HCT116 (cell line): ENCODE data around the gene CIP2A. TPM values are rescaled to one million over a fixed set of nuclear protein-coding genes. Genes with fewer than 3 reads are reported as not detected.

Experiments used
- ATAC-seq: fragments of 200-7000 bp; cut with Tn5 transposase; 2 replicates; pipeline ENCODE4 v1.9.1; 2020; ENCODE audit warnings: mild to moderate bottlenecking, moderate library complexity
- BruUV-seq: library from RNA; stranded (reverse); fragments of 400-500 nt; replicated peaks from 2 replicates; lab custom pipeline; 2021; lab: Mats Ljungman, UMichigan
- CTCF ChIA-PET: fragments of 300-600 bp; sonication (Branson Sonifier 250); formaldehyde crosslinking; loops from one replicate; lab custom pipeline; 2021; ENCODE audit warnings: antibody characterized with exemption; lab: Charles Lee
- POLR2A ChIA-PET: fragments of 300-600, 350-600 bp; sonication (Branson Sonifier 250); formaldehyde crosslinking; loops from one replicate; lab custom pipeline; 2021; ENCODE audit warnings: antibody characterized with exemption; lab: Charles Lee
- RAD21 ChIA-PET, 2 experiments: fragments of 300-600 bp; sonication (Branson Sonifier 250); formaldehyde crosslinking; loops; one replicate each; lab custom pipeline; 2023; ENCODE audit warnings: low total read pairs in 2 of 2; ENCODE audit not compliant: uncharacterized antibody in 2 of 2, unreplicated experiment in 2 of 2, low non-redundant PET in 1 of 2; lab: Charles Lee
- DNase-seq: peaks from one replicate; pipeline ENCODE4 v3.0.0-alpha.2; 2010; ENCODE audit warnings: low read depth, low spot score
- H2AFZ ChIP-seq: fragments of 200-600 bp; shearing (Covaris generic), sonication (generic); 2 replicates; pipeline ENCODE4 v1.6.1; 2017; ENCODE audit warnings: low read depth, mixed run types, mixed read lengths, antibody characterized with exemption, low read length; ENCODE audit not compliant: poor library complexity, severe bottlenecking
- H3K27ac ChIP-seq: 2 replicates; pipeline ENCODE4 v1.5.1; 2012; ENCODE audit warnings: low read depth, low read length
- H3K27me3 ChIP-seq: fragments of 200-600 bp; sonication (generic); 2 replicates; pipeline ENCODE4 v1.6.1; 2016; ENCODE audit warnings: mixed run types, low read length, mixed read lengths; ENCODE audit not compliant: insufficient read depth
- H3K36me3 ChIP-seq, 2 experiments: fragments of 200-500 bp in 1 of 2; fragments of 200-600 bp in 1 of 2; sonication (Bioruptor generic) in 1 of 2; sonication (generic) in 1 of 2; 2 replicates each; pipeline versions ENCODE4 v1.5.1 to v1.6.1; 2014 to 2016; ENCODE audit warnings: low read length in 2 of 2, inconsistent platforms in 1 of 2, mixed read lengths in 1 of 2, mixed run types in 1 of 2; ENCODE audit not compliant: insufficient read depth in 2 of 2, control insufficient read depth in 1 of 2
- H3K4me1 ChIP-seq, 2 experiments: fragments of 200-600 bp in 1 of 2; sonication (generic) in 1 of 2; 2 replicates each; pipeline versions ENCODE4 v1.5.1 to v1.6.1; 2012 to 2017; ENCODE audit warnings: low read length in 2 of 2, inconsistent platforms in 1 of 2, mild to moderate bottlenecking in 1 of 2, mixed read lengths in 1 of 2, mixed run types in 1 of 2, moderate library complexity in 1 of 2; ENCODE audit not compliant: insufficient read depth in 2 of 2, control insufficient read depth in 1 of 2
- H3K4me2 ChIP-seq: fragments of 200-600 bp; sonication (generic); 2 replicates; pipeline ENCODE4 v1.6.1; 2017; ENCODE audit warnings: mixed run types, low read length, mixed read lengths
- H3K4me3 ChIP-seq, 2 experiments: fragments of 200-600 bp in 1 of 2; sonication (generic) in 1 of 2; replicated peaks in 1 of 2; 2 replicates each; pipeline ENCODE4 v1.5.1; 2011 to 2016; ENCODE audit warnings: low read length in 2 of 2, control low read depth in 1 of 2, low read depth in 1 of 2, mild to moderate bottlenecking in 1 of 2, mixed read lengths in 1 of 2, mixed run types in 1 of 2
- H3K79me2 ChIP-seq: fragments of 200-600 bp; sonication (generic); 2 replicates; pipeline ENCODE4 v1.6.1; 2017; ENCODE audit warnings: mild to moderate bottlenecking, mixed run types, low read length, moderate library complexity, mixed read lengths; ENCODE audit not compliant: insufficient read depth
- H3K9ac ChIP-seq: fragments of 200-600 bp; sonication (generic); 2 replicates; pipeline ENCODE4 v1.6.1; 2016; ENCODE audit warnings: low read length, mixed read lengths
- H3K9me2 ChIP-seq: fragments of 200-600 bp; sonication (generic), shearing (Covaris generic); 2 replicates; pipeline ENCODE4 v1.6.1; 2017; ENCODE audit warnings: mixed run types, mild to moderate bottlenecking, moderate library complexity; ENCODE audit not compliant: insufficient read depth
- H3K9me3 ChIP-seq, 2 experiments: fragments of 200-500 bp in 1 of 2; fragments of 200-600 bp in 1 of 2; sonication (Bioruptor generic) in 1 of 2; sonication (generic) in 1 of 2; 2 replicates each; pipeline ENCODE4 v1.6.1; 2014 to 2017; ENCODE audit warnings: low read length in 2 of 2, mixed read lengths in 2 of 2, inconsistent platforms in 1 of 2, low read depth in 1 of 2, mild to moderate bottlenecking in 1 of 2, mixed run types in 1 of 2, moderate library complexity in 1 of 2; ENCODE audit not compliant: control insufficient read depth in 1 of 2, insufficient read depth in 1 of 2
- H4K20me1 ChIP-seq: fragments of 200-600 bp; sonication (generic), shearing (Covaris generic); 2 replicates; pipeline ENCODE4 v1.6.1; 2017; ENCODE audit warnings: mixed run types, mild to moderate bottlenecking, moderate library complexity; ENCODE audit not compliant: insufficient read depth
- ATF3 ChIP-seq: IDR thresholded peaks from 2 replicates; pipeline ENCODE4 v1.6.1; 2012
- CBX3 ChIP-seq: IDR thresholded peaks from 2 replicates; pipeline ENCODE4 v1.6.1; 2012; ENCODE audit warnings: low read depth
- CTCF ChIP-seq, 3 experiments: fragments of 200-600 bp in 1 of 3; sonication (generic) in 1 of 3; IDR thresholded peaks in 2 of 3; conservative IDR thresholded peaks in 1 of 3; 2 replicates each; pipeline ENCODE4 v1.5.1; 2012 to 2017; ENCODE audit warnings: low read depth in 2 of 3, low read length in 2 of 3, antibody characterized with exemption in 1 of 3, borderline replicate concordance in 1 of 3, control low read depth in 1 of 3, mild to moderate bottlenecking in 1 of 3, mixed read lengths in 1 of 3, mixed run types in 1 of 3, moderate library complexity in 1 of 3; ENCODE audit not compliant: insufficient read depth in 1 of 3
- EZH2 ChIP-seq: fragments of 200-600 bp; sonication (generic); IDR thresholded peaks from 2 replicates; pipeline ENCODE4 v1.6.1; 2017; ENCODE audit warnings: antibody characterized with exemption, mixed run types
- JUND ChIP-seq: IDR thresholded peaks from 2 replicates; pipeline ENCODE4 v1.6.1; 2012
- MAX ChIP-seq: IDR thresholded peaks from 2 replicates; pipeline ENCODE4 v1.6.1; 2012
- RAD21 ChIP-seq: IDR thresholded peaks from 2 replicates; pipeline ENCODE4 v1.6.1; 2012; ENCODE audit warnings: low read depth, mild to moderate bottlenecking
- YY1 ChIP-seq: IDR thresholded peaks from 2 replicates; pipeline ENCODE4 v1.6.1; 2011; ENCODE audit warnings: low read length, low read depth, moderate library complexity, mild to moderate bottlenecking; ENCODE audit not compliant: insufficient replicate concordance; ENCODE audit errors: extremely low read depth
- ZFX ChIP-seq: fragments of 450-650 bp; IDR thresholded peaks from 2 replicates; pipeline ENCODE4 v1.6.1; 2017
- ZNF274 ChIP-seq: fragments of 200-500 bp; sonication (Bioruptor generic); IDR thresholded peaks from 2 replicates; pipeline ENCODE4 v1.6.1; 2014; ENCODE audit warnings: mild to moderate bottlenecking, low read depth, low read length, inconsistent platforms
- intact Hi-C: fragments of 100-400 bp; cut with micrococcal nuclease; formaldehyde crosslinking; loops from 2 replicates; pipeline ENCODE4 v1.10.0; 2022
- total RNA-seq: library from RNA; stranded (reverse); gene quantifications from one replicate; pipeline ENCODE4 v1.2.1, GENCODE V29; 2021; ENCODE audit not compliant: unreplicated experiment

The CIP2A gene
- total RNA-seq, 1 experiment from 2014 or later, result 41.6 TPM

- POLR2A ChIA-PET, result interaction anchor here (2.1 kb wide), 1 partner anchor 9 kb away, joined by 11 read pairs; the partner anchor contains the start of genes CIP2A and DZIP3
- TF ChIP-seq MAX (no peak), EZH2 (no peak), CTCF (IDR thresholded peaks at IDR 0.05 in 2 of 3, conservative IDR thresholded peaks at IDR 0.05 in 1 of 3; ENCODE audit: borderline replicate concordance in 1 of 3, insufficient read depth in 1 of 3, low read depth in 2 of 3, low read length in 2 of 3) (no peak)
- CTCF ChIA-PET, result no interaction called here
- Histone ChIP-seq H3K4me1 (no peaks in the 10 kb centered on the region), H3K9me2 (no peaks in the 10 kb centered on the region), H3K27me3 (no peaks in the 10 kb centered on the region), H3K27ac (no peak overlapping the region), H3K4me2 (no peak overlapping the region), H4K20me1 (no peaks in the 10 kb centered on the region), H2AFZ (no peak overlapping the region), H3K9ac (no peak overlapping the region), H3K9me3 (no peaks in the 10 kb centered on the region), H3K4me3 (no peak overlapping the region), H3K79me2 (no peaks in the 10 kb centered on the region; the same call in 1 of the 2 replicates), H3K36me3 (0 out of 4 replicates have a peak, but pooled peaks cover 0 to 3% of the 10 kb centered on the region in 2 experiments)
- DNase-seq (no peak), ATAC-seq (no peak)
- RAD21 ChIA-PET, result no interaction called here
- BruUV-seq, result no TSS peak
- intact Hi-C loops, result no loop called here
Observed at GRCh38 chr3:108598375-108598774, 9.1 kb upstream of the CIP2A start.

GRCh38 chr3:108595321-108595720 lies 6.1 kb upstream of the CIP2A start:
- ATAC-seq (no peak), DNase-seq (no peak)
- Histone ChIP-seq H3K36me3 (no peaks in the 10 kb centered on the region), H4K20me1 (no peaks in the 10 kb centered on the region), H3K4me2 (no peak overlapping the region), H3K4me1 (peaks cover 0 to 7% of the 10 kb centered on the region in 2 experiments; a peak in 3 of 4 replicates), H3K9me3 (no peaks in the 10 kb centered on the region), H3K27ac (no peak overlapping the region), H3K79me2 (peaks cover 6% of the 10 kb centered on the region; the same call in 1 of the 2 replicates), H3K4me3 (no peak overlapping the region), H3K9ac (no peak overlapping the region), H2AFZ (no peak overlapping the region), H3K27me3 (no peaks in the 10 kb centered on the region), H3K9me2 (no peaks in the 10 kb centered on the region)
- intact Hi-C loops, result no loop called here
- no TSS peak for BruUV-seq
- POLR2A ChIA-PET, result no interaction called here
- CTCF ChIA-PET, result no interaction called here
- RAD21 ChIA-PET, result no interaction called here
- no peak for TF ChIP-seq CBX3
- no peak for TF ChIP-seq ZFX
- no peak for TF ChIP-seq JUND
- TF ChIP-seq ZNF274, result no peak
- TF ChIP-seq YY1, result no peak
- no peak for TF ChIP-seq RAD21
- TF ChIP-seq CTCF (IDR thresholded peaks at IDR 0.05 in 2 of 3, conservative IDR thresholded peaks at IDR 0.05 in 1 of 3; ENCODE audit: borderline replicate concordance in 1 of 3, insufficient read depth in 1 of 3, low read depth in 2 of 3, low read length in 2 of 3), result no peak
- TF ChIP-seq ATF3, result no peak
